Activated T-cell treated with anti-CD3 and anti-CD28 coated beads, Interleukin-2, amount 50 U/mL, for 4 hours (primary cell): ENCODE data around the gene PUS1. TPM values are rescaled to one million over a fixed set of nuclear protein-coding genes. Genes with fewer than 3 reads are reported as not detected.

Experiments
- ATAC-seq, 2 donors: fragments of 200-7000 bp; cut with Tn5 transposase; one replicate each; pipeline ENCODE4 v1.10.0; 2021
- DNase-seq: peaks from one replicate; pipeline ENCODE4 v3.0.0-alpha.2; 2020
- H3K27me3 Mint-ChIP-seq: one replicate; pipeline ENCODE4 v1.8.0; 2021; ENCODE audit warnings: low read depth, mixed read lengths
- H3K36me3 Mint-ChIP-seq: one replicate; pipeline ENCODE4 v1.8.0; 2022; ENCODE audit warnings: mixed read lengths; ENCODE audit not compliant: insufficient read depth
- H3K4me1 Mint-ChIP-seq: one replicate; pipeline ENCODE4 v1.8.0; 2021; ENCODE audit warnings: low read depth, mixed read lengths
- H3K4me3 Mint-ChIP-seq: one replicate; pipeline ENCODE4 v1.8.0; 2021; ENCODE audit warnings: mild to moderate bottlenecking, moderate library complexity, mixed read lengths
- H3K9me3 Mint-ChIP-seq: one replicate; pipeline ENCODE4 v1.8.0; 2021; ENCODE audit warnings: mixed read lengths
- total RNA-seq, 3 donors: library from RNA; stranded (reverse); gene quantifications; one replicate each; pipeline ENCODE4 v1.2.1, GENCODE V29; 2021

The PUS1 gene
- total RNA-seq, 3 donors from 2014 or later: 132 to 157 (median 155) TPM

GRCh38 chr12:131917711-131918306, 11.3 kb upstream of the PUS1 start:
- H3K27me3 Mint-ChIP-seq: no peaks in the 10 kb centered on the region
- DNase-seq (no peak), ATAC-seq (no peak)
- H3K36me3 Mint-ChIP-seq: no peaks in the 10 kb centered on the region
- H3K4me1 Mint-ChIP-seq: no peaks in the 10 kb centered on the region
- no peaks in the 10 kb centered on the region for H3K9me3 Mint-ChIP-seq
- H3K4me3 Mint-ChIP-seq: no peak overlapping the region

DNA sequence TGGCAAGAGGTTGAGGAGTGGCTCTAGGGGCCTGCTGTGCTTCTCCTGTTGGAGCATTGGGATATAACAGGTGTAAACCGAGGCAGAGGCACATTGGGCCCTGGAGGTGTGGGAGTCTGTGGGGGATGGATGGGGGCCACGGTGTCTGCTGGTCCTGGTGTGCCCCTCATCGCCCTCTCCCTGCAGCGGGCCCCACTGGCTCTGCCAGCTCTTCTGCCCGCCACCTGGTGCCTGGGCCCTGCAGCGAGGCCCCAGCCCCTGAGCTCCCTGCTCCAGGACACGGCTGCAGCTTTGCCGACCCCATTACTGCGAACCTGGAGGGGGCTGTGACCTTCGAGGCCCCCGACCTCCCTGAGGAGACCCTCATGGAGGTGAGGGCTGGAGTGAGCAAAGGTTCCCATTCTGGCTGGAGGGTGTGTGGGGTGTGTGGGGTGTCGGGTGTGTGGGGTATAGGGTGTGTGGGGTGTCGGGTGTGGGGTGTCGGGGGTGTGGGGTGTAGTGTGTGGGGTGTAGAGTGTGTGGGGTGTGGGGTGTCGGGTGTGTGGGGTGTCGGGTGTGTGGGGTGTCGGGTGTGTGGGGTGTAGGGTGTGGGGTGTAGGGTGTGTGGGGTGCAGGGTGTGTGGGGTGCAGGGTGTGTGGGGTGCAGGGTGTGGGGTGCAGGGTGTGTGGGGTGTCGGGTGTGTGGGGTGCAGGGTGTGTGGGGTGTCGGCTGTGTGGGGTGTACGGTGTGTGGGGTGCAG, 10.6 kb upstream of the PUS1 start:
- DNase-seq (no peak), ATAC-seq (no peak)
- Mint-ChIP-seq H3K4me1 (no peaks in the 10 kb centered on the region), H3K4me3 (no peak overlapping the region), H3K36me3 (no peaks in the 10 kb centered on the region), H3K9me3 (no peaks in the 10 kb centered on the region), H3K27me3 (no peaks in the 10 kb centered on the region)

DNA sequence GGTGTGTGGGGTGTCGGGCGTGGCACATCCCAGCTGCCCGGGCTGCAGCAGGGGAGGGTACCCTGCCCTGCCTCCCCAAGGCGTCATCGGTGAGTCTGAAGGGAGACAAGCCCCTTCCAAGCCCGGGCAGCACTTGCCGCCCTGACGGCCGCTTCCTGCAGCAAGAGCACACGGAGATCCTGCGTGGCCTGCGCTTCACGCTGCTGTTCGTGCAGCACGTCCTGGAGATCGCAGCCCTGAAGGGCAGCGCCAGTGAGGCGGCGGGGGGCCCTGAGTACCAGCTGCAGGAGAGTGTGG, 10.1 kb upstream of the PUS1 start:
- Mint-ChIP-seq H3K4me1 (no peaks in the 10 kb centered on the region), H3K36me3 (no peaks in the 10 kb centered on the region), H3K27me3 (no peaks in the 10 kb centered on the region), H3K4me3 (no peak overlapping the region), H3K9me3 (no peaks in the 10 kb centered on the region)
- DNase-seq (no peak), ATAC-seq (no peak)

DNA sequence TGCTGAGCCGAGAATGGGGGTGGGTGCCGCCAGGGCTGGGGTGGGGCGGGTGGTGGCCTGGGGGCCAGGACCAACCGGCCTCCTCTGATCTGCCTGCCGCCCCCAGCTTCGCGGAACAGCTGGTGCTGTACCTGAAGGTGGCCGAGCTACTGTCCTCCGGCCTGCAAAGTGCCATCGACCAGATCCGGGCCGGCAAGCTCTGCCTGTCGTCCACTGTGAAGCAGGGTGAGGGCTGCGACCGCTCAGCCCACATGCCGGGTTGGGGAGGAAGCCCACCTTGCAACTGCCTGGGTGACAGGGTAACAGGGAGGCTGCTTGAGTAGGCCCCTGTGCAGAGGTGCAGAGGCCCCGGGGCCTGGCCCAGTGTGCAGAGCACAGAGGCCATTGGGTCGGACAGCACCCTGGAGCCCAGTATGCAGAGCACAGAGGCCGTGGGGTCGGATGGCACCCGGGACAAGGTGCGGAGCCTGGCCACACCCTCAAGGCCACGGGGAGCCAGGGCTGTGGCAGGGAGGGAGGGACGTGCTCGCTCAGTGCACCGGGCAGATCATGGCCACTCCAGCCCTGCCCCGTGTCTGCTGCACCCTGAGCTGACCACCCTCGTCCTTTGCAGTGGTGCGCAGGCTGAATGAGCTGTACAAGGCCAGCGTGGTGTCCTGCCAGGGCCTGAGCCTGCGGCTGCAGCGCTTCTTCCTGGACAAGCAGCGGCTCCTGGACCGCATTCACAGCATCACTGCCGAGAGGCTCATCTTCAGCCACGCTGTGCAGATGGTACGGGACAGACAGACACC, 9.5 kb upstream of the PUS1 start:
- no peak for DNase-seq
- H3K36me3 Mint-ChIP-seq: no peaks in the 10 kb centered on the region
- no peak overlapping the region for H3K4me3 Mint-ChIP-seq
- no peak for ATAC-seq
- peaks cover 2% of the 10 kb centered on the region for H3K4me1 Mint-ChIP-seq
- no peaks in the 10 kb centered on the region for H3K9me3 Mint-ChIP-seq
- H3K27me3 Mint-ChIP-seq: no peaks in the 10 kb centered on the region

DNA sequence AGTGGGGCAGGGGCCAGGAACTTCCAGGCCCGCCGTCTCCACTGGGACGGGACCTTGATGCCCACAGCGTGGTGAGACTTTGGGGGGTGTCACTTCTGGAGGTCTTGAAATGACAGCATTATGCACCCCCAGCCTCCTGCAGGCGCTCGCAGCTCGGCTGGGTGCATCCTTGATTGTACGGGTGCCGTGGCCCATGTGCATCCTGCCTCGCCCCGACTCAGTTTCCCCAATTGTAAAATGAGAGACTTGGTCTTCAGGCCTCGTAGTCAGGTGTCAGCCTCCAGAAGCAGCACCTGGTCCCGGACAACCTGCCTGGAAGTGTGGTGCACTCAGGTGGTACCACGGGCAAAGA, 8.9 kb upstream of the PUS1 start:
- no peaks in the 10 kb centered on the region for H3K36me3 Mint-ChIP-seq
- H3K27me3 Mint-ChIP-seq: no peaks in the 10 kb centered on the region
- no peak for ATAC-seq
- H3K4me1 Mint-ChIP-seq: peaks cover 6% of the 10 kb centered on the region
- H3K9me3 Mint-ChIP-seq: no peaks in the 10 kb centered on the region
- H3K4me3 Mint-ChIP-seq: no peak overlapping the region
- DNase-seq: no peak

DNA sequence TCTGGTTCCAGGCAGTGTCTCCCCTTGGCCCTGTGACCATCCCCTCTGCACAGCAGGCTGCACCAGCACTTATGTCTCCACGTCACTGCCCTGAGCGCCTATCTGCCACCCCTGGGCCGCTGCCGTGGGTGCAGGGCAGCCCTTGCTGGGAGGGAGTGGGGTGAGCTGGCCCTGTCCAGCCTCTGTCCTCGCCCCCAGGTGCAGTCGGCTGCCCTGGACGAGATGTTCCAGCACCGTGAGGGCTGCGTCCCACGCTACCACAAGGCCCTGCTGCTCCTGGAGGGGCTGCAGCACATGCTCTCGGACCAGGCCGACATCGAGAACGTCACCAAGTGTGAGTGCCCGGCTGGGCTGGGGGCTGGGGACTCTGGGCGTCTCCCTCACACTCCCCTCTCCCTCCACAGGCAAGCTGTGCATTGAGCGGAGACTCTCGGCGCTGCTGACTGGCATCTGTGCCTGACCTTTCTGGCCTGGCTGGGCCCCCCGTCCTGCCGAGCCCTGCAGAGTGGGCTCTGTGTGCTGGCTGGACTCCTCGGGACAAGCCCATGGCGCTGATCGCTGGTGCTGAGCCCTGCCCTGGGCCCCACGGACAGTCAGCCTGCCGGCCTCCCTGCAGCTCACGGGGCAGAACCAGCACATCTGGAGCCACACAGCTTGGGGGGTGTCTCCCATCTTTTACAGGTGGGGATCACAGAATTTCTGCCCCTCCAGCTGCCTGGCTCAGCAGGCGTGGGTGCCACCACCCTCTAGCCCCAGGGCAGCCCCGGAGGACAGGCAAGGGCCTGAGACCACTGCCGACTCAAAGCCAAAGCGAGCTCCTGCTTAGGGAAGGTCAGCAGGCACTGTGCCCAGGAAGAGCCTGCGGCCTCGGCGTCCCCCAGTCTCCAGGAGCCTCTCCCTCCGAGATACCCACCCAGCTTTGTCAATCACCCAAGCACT, 7.9 kb upstream of the PUS1 start:
- no peaks in the 10 kb centered on the region for H3K36me3 Mint-ChIP-seq
- DNase-seq (no peak), ATAC-seq (no peak)
- H3K9me3 Mint-ChIP-seq: no peaks in the 10 kb centered on the region
- H3K27me3 Mint-ChIP-seq: no peaks in the 10 kb centered on the region
- peaks cover 6% of the 10 kb centered on the region for H3K4me1 Mint-ChIP-seq
- no peak overlapping the region for H3K4me3 Mint-ChIP-seq

- DNase-seq (no peak), ATAC-seq (no peak)
- no peaks in the 10 kb centered on the region for H3K27me3 Mint-ChIP-seq
- H3K4me3 Mint-ChIP-seq: no peak overlapping the region
- H3K9me3 Mint-ChIP-seq: no peaks in the 10 kb centered on the region
- no peaks in the 10 kb centered on the region for H3K36me3 Mint-ChIP-seq
- peaks cover 6% of the 10 kb centered on the region for H3K4me1 Mint-ChIP-seq
Observed at GRCh38 chr12:131921866-131922769, 7.0 kb upstream of the PUS1 start.

GRCh38 chr12:131922772-131923171, 6.3 kb upstream of the PUS1 start:
- H3K36me3 Mint-ChIP-seq: no peaks in the 10 kb centered on the region
- ATAC-seq (no peak), DNase-seq (no peak)
- H3K4me3 Mint-ChIP-seq: no peak overlapping the region
- no peaks in the 10 kb centered on the region for H3K9me3 Mint-ChIP-seq
- H3K27me3 Mint-ChIP-seq: no peaks in the 10 kb centered on the region
- peaks cover 6% of the 10 kb centered on the region for H3K4me1 Mint-ChIP-seq

DNA sequence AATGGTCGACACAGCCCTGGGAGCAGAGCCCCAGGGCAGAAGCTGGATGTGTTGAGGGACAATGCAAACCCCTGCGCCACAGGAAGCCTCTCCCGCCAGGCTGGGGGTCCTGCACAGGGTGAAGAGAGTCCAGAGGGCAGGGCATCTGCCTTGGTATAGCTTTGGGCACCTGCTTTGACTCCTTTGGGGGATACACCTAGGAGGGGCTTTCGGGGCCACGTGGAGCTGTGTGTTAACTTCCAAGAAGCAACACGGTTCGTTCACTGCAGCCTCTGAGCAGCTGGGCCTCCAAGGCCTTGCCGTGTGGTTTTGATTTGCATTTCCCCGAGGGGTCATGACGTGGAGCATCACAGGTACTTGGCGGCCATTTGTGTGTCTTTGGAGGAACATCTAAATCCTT, 5.8 kb upstream of the PUS1 start:
- no peak overlapping the region for H3K4me3 Mint-ChIP-seq
- no peaks in the 10 kb centered on the region for H3K36me3 Mint-ChIP-seq
- ATAC-seq: no peak
- DNase-seq: no peak
- H3K9me3 Mint-ChIP-seq: no peaks in the 10 kb centered on the region
- H3K4me1 Mint-ChIP-seq: peaks cover 9% of the 10 kb centered on the region
- H3K27me3 Mint-ChIP-seq: no peaks in the 10 kb centered on the region

DNA sequence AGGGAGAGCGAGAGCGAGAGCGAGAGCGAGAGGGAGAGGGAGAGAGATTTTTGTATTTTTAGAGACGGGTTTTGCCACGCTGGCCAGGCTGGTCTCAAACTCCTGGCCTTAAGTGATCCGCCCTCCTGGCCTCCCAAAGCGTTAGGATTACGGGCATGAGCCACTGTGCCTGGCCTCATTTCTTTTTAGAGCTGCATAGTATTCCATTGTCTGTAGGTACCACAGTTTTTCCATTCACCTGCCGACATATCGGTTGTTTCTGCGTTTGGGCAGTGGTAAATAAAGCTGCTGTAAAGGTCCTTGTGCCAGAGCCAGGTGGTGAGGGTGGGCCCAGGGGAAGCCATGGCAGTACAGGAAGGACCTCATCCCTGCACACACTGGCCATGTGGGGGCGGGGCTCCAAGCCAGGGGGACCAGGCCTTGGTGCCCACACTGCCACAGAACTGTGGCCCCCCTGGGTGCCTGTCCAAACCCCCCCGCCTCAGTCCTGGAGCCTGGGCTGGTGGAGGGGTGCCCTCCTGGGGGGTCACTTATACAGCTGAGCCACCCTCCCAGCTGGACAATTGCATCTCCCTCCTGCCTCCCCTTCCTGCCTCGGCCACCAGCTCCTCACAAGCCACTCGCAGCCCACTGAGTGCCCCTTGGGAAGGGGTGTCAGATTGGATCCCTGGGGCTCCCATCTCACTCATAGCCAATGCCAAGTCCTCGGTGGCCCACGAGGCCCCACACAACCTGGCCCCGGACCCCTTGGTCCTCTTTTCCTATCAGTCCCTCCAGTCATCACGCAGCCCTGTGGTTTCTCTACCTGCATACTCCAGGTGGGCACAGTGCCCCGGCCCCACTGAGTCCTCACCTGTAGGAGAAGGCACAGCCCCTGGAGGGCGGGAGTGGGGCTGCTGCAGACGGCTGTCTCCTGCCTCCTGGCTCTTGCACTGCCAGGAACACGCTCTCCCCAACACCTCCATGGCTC, 1.7 kb upstream of the PUS1 start:
- Mint-ChIP-seq H3K36me3 (peaks cover 7% of the 10 kb centered on the region), H3K9me3 (no peaks in the 10 kb centered on the region), H3K27me3 (no peaks in the 10 kb centered on the region), H3K4me1 (peaks cover 15% of the 10 kb centered on the region), H3K4me3 (peak overlapping the region; percentile 85)
- ATAC-seq (no peak), DNase-seq (no peak)

DNA sequence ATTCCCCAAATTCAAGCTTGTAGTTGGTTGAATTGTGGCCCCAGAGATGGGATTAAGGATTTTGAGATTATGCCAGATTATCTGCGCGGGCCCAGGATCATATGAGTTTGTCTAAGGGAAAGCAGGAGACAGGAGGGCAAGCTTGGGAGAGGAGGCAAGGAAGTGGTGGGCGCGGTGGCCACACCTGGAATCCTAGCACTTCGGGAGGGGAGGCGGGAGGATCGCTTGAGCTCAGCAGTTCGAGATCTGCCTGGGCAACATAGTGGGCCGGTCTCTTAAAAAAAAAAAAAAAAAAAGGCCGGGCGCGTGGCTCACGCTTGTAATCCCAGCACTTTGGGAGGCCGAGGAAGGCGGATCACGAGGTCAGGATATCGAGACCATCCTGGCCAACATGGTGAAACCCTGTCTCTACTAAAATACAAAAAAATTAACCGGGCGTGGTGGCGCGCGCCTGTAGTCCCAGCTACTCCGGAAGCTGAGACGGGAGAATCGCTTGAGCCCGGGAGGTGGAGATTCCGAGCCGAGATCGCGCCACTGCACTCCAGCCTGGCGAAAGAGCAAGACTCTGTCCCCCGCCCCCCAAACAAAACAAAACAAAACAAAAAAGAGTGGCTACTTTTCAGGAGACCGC, 881 bp upstream of the PUS1 start:
- no peak for DNase-seq
- H3K36me3 Mint-ChIP-seq: peaks cover 12% of the 10 kb centered on the region
- H3K4me3 Mint-ChIP-seq: peak overlapping the region; percentile 85
- no peaks in the 10 kb centered on the region for H3K27me3 Mint-ChIP-seq
- no peaks in the 10 kb centered on the region for H3K9me3 Mint-ChIP-seq
- peak; percentile 6 to 11 for ATAC-seq
- peaks cover 19% of the 10 kb centered on the region for H3K4me1 Mint-ChIP-seq
